ENCODE data around the gene SUCLG1.

- TF ChIP-seq CTCF (conservative IDR thresholded peaks at IDR 0.05 in 1 of 2, IDR thresholded peaks at IDR 0.05 in 1 of 2; ENCODE audit: extremely low read depth in 1 of 2, insufficient read depth in 1 of 2, low read depth in 1 of 2, low read length in 2 of 2) = no peak
- TF ChIP-seq EZH2 (IDR thresholded peaks at IDR 0.05; ENCODE audit: borderline replicate concordance, low read length) = no peak
Observed at GRCh38 chr2:84380875-84381274, 78.2 kb downstream of the SUCLG1 start.
